ENCODE results near the gene DHFR. TPM values are rescaled to one million over a fixed set of nuclear protein-coding genes. Genes with fewer than 3 reads are reported as not detected.

DHFR gene
- total RNA-seq (2011; cell fraction: chromatin; rRNA removed; ENCODE audit: low replicate concordance), result 32.3 and 75.2 TPM in 2 replicates
- 16.5 and 27.2 TPM in 2 replicates for total RNA-seq (2011; cell fraction: nucleolus; rRNA removed)
- total RNA-seq (2011; cell fraction: nucleoplasm; rRNA removed), result 34.6 and 72.8 TPM in 2 replicates
- total RNA-seq (2014; rRNA removed), result 68.3 and 70.4 TPM in 2 replicates
- total RNA-seq (2014; rRNA removed; fragmentation: Illumina TruSeq; extraction: Trizol), result 106 and 111 TPM in 2 replicates
- 92.2 and 103 TPM in 2 replicates for total RNA-seq (2015; rRNA removed; fragmentation: Illumina TruSeq; extraction: Trizol)
- 76.1 and 76.4 TPM in 2 replicates for total RNA-seq (2021)
- 106 and 139 TPM in 2 replicates for polyA plus RNA-seq (2011; rRNA removed)
- 39.9 and 72.7 TPM in 2 replicates for polyA plus RNA-seq (2011; cell fraction: cytosol; rRNA removed)
- polyA plus RNA-seq (2011; cell fraction: nucleus; rRNA removed), result 37.6 and 52.2 TPM in 2 replicates
- 74.7 and 88.4 TPM in 2 replicates for polyA plus RNA-seq (2012)
- 131 and 176 TPM in 2 replicates for polyA plus RNA-seq (2014; fragmentation: Illumina TruSeq; extraction: Trizol)
- polyA plus RNA-seq (2014; fragmentation: Nextera tagmentation; extraction: Ambion mirVana), result 10 to 100 TPM; 45.6 to 80.6 TPM
- 97.7 and 101 TPM in 2 replicates for polyA plus RNA-seq (2014; rRNA removed)
- 70.7 and 82.9 TPM in 2 replicates for polyA minus RNA-seq (2011; rRNA and poly(A)+ RNA removed)
- polyA minus RNA-seq (2011; cell fraction: cytosol; rRNA and poly(A)+ RNA removed), result 71.4 and 75.6 TPM in 2 replicates
- polyA minus RNA-seq (2011; cell fraction: nucleus; rRNA and poly(A)+ RNA removed), result 16.4 and 29.2 TPM in 2 replicates
- Bru-seq, nascent RNA, result percentile 86 among the genes with signal in this experiment
- BruChase-seq, experiment 1, labeled RNA remaining after a 2-hour chase, result percentile 88 among the genes with signal in this experiment
- BruChase-seq, experiment 2, labeled RNA remaining after a 6-hour chase, result percentile 84 among the genes with signal in this experiment
- long read RNA-seq, experiment 1, transcript DHFR-201 (6 exons, 3,917 nt), result major isoform, 94 of 176 reads
- long read RNA-seq, experiment 1, partial matches to known transcripts, result 6 of 176 reads
- long read RNA-seq, experiment 1, other reads (novel, unspliced or antisense), result 69 of 176 reads
- long read RNA-seq, experiment 2, transcript DHFR-201 (6 exons, 3,917 nt), result major isoform, 37 of 119 reads
- long read RNA-seq, experiment 2, partial matches to known transcripts, result 2 of 119 reads
- long read RNA-seq, experiment 2, other reads (novel, unspliced or antisense), result 80 of 119 reads
- long read RNA-seq, experiment 3, transcript DHFR-201 (6 exons, 3,917 nt), result major isoform, 28 of 32 reads
- long read RNA-seq, experiment 3, partial matches to known transcripts, result 3 of 32 reads
- long read RNA-seq, experiment 3, other reads (novel, unspliced or antisense), result 1 of 32 reads

DNA sequence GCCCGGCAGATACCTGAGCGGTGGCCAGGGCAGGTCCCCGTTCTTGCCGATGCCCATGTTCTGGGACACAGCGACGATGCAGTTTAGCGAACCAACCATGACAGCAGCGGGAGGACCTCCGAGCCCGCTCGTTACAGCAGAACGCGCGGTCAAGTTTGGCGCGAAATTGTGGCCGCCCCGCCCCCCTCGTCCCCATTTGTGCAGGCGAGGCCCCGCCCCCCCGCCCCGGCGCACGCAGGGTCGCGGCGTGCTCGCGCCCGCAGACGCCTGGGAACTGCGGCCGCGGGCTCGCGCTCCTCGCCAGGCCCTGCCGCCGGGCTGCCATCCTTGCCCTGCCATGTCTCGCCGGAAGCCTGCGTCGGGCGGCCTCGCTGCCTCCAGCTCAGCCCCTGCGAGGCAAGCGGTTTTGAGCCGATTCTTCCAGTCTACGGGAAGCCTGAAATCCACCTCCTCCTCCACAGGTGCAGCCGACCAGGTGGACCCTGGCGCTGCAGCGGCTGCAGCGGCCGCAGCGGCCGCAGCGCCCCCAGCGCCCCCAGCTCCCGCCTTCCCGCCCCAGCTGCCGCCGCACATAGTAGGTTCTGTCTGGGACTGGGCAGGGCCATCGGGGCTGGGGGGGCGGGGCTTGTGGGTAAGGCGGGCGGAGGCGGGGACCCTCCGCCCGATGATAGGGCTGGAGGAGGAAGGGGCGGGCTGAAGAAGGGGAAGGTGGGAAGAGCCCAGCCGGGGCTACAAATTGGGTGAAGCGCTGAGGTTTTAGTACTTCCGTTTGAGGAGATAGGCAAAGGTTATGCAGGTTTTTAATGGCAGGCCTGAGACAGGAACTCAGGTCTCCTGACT lies at the start of gene DHFR, which contains the start of gene MSH3:
Gene DHFR (minus strand): TSS at position 593 of the 840 bp plus-strand sequence. CDS start 494 bp downstream, at position 99.
Gene MSH3 (plus strand): TSS at position 262 of the 840 bp plus-strand sequence. CDS start 76 bp downstream, at position 338.
- BruUV-seq (replicated peaks), result no TSS peak
- Histone ChIP-seq H3K36me3 (ENCODE audit: control insufficient read depth, insufficient read depth, low read length) (peaks cover 38% of the 10 kb centered on the region), H3K9me3 (replicated peaks; ENCODE audit: control insufficient read depth, insufficient read depth, low read depth, low read length) (no peaks in the 10 kb centered on the region), H3K27ac (ENCODE audit: extremely low read depth, low read depth, low read length) (peak within 1 kb of the TSS; percentile 92), H3K9ac (ENCODE audit: insufficient read depth in 1 of 2, low read depth in 2 of 2, low read length in 2 of 2) (peak within 1 kb of the TSS; percentile 89 to 99), H3K9me1 (ENCODE audit: control insufficient read depth, insufficient read depth, low read length) (no peaks in the 10 kb centered on the region), H3K27me3 (ENCODE audit: control insufficient read depth in 2 of 2, insufficient read depth in 2 of 2, low read length in 2 of 2) (no peaks in the 10 kb centered on the region), H3K79me2 (ENCODE audit: control insufficient read depth, insufficient read depth, low read length) (peaks cover 35% of the 10 kb centered on the region), H3K4me3 (peak within 1 kb of the TSS; percentile 61), H4K20me1 (replicated peaks; ENCODE audit: control insufficient read depth, insufficient read depth, low read length) (no peaks in the 10 kb centered on the region), H3K4me1 (replicated peaks in 1 of 2; ENCODE audit: control insufficient read depth in 2 of 2, insufficient read depth in 2 of 2, low read length in 2 of 2) (peaks cover 0 to 8% of the 10 kb centered on the region in 2 experiments; a peak in 2 of 5 replicates), H3K4me2 (ENCODE audit: insufficient read depth, low read length) (peak within 1 kb of the TSS; percentile 80), H2AFZ (ENCODE audit: low read depth, low read length) (peak within 1 kb of the TSS; percentile 94)
- ATAC-seq, result peak; percentile 76
- 1% methylated on average over 30 of the region's 74 CpGs for WGBS (ENCODE audit: insufficient coverage, low coverage, missing lambda C conversion rate)
- in situ Hi-C loops (cut with MboI) (no loop called here), intact Hi-C loops (cut with micrococcal nuclease) (loop anchor here (5.0 kb wide), 1 partner anchor 167 kb away; the partner anchor contains the start of gene FAM151B)
- POLR2A ChIA-PET, result interaction anchor here (1.0 to 2.5 kb wide), 4 partner anchors 13 to 48 kb away, joined by 3 to 10 read pairs (median 4); no protein-coding TSS in a partner anchor
- peak; percentile 95 for FAIRE-seq
- peak; percentile 95 to 97 (median 96) for DNase-seq (ENCODE audit: extremely low read depth in 1 of 4, low spot score in 3 of 4)
- CTCF ChIA-PET (ENCODE audit: low intra/inter-chr PET ratio), result no interaction called here
- TF ChIP-seq KDM5B (IDR thresholded peaks at IDR 0.05; ENCODE audit: insufficient replicate concordance, low read depth, low read length), result peak; percentile 75
- TF ChIP-seq NELFE (IDR thresholded peaks at IDR 0.05; ENCODE audit: insufficient read depth, insufficient read length), result no peak
- TF ChIP-seq CXXC5 (CRISPR knock-in tag; IDR thresholded peaks at IDR 0.05), result peak; percentile 87
- TF ChIP-seq SREBF2 (CRISPR knock-in tag; IDR thresholded peaks at IDR 0.05), result no peak
- TF ChIP-seq PCBP1 (IDR thresholded peaks at IDR 0.05; ENCODE audit: low read depth, low read length, poor library complexity, severe bottlenecking), result peak; percentile 37
- TF ChIP-seq ZNF197 (CRISPR knock-in tag; IDR thresholded peaks at IDR 0.05; ENCODE audit: low read depth), result 0 out of 2 replicates have a peak, but pooled peaks have one; percentile 48
- TF ChIP-seq SMAD4 (CRISPR knock-in tag; conservative IDR thresholded peaks at IDR 0.05), result peak; percentile 95
- TF ChIP-seq NR2C2 (CRISPR knock-in tag; IDR thresholded peaks at IDR 0.05), result no peak
- peak; percentile 98 for TF ChIP-seq NR2C2 (tag; IDR thresholded peaks at IDR 0.05)
- peak; percentile 30; the same call in 1 of the 2 replicates for TF ChIP-seq ELF1 (tag; IDR thresholded peaks at IDR 0.05)
- no peak for TF ChIP-seq KAT2B (IDR thresholded peaks at IDR 0.05; ENCODE audit: low read depth, low read length)
- no peak for TF ChIP-seq DACH1 (IDR thresholded peaks at IDR 0.05; ENCODE audit: partially characterized antibody)
- TF ChIP-seq POLR2B (IDR thresholded peaks at IDR 0.05; ENCODE audit: low read depth, partially characterized antibody), result peak; percentile 83
- 0 out of 2 replicates have a peak, but pooled peaks have one; percentile 8 for TF ChIP-seq ZNF263 (CRISPR knock-in tag; IDR thresholded peaks at IDR 0.05; ENCODE audit: borderline replicate concordance)
- TF ChIP-seq ESRRB (CRISPR knock-in tag; IDR thresholded peaks at IDR 0.05; ENCODE audit: borderline replicate concordance), result no peak
- no peak for TF ChIP-seq GATAD2A (IDR thresholded peaks at IDR 0.05)
- TF ChIP-seq POLR2G (IDR thresholded peaks at IDR 0.05; ENCODE audit: low read depth, low read length), result peak; percentile 94
